ENCODE results near the gene METRN. TPM values are rescaled to one million over a fixed set of nuclear protein-coding genes. Genes with fewer than 3 reads are reported as not detected.

Gene METRN
- total and polyA plus RNA-seq, 2 experiments from 2014 or later = 21.6 to 98.1 TPM

- no peak overlapping the region for H3K9ac ChIP-seq
- DNase-seq = no peak
- no peak overlapping the region for H3K4me3 ChIP-seq
- in situ Hi-C loops (cut with MboI) = no loop called here
- H3K4me1 ChIP-seq (ENCODE audit: insufficient read depth) = no peaks in the 10 kb centered on the region
- no peaks in the 10 kb centered on the region for H3K79me2 ChIP-seq (ENCODE audit: insufficient read depth)
- H3F3A ChIP-seq (ENCODE audit: insufficient read depth) = no peaks in the 10 kb centered on the region
- H3K9me2 ChIP-seq (ENCODE audit: insufficient read depth) = no peaks in the 10 kb centered on the region
- H3K36me3 ChIP-seq (ENCODE audit: low read depth) = no peaks in the 10 kb centered on the region
- H3K9me3 ChIP-seq (ENCODE audit: low read depth) = no peaks in the 10 kb centered on the region
- H3K4me2 ChIP-seq (ENCODE audit: unreplicated experiment) = no peak overlapping the region
- H3K27me3 ChIP-seq (replicated peaks; ENCODE audit: insufficient read depth) = no peaks in the 10 kb centered on the region
- no peak overlapping the region for H2AFZ ChIP-seq
- TF ChIP-seq EZH2phosphoT487 (IDR thresholded peaks at IDR 0.05; ENCODE audit: insufficient read depth, low read depth) = no peak
- no peak for TF ChIP-seq EZH2 (IDR thresholded peaks at IDR 0.05; ENCODE audit: insufficient read depth, poor library complexity, severe bottlenecking)
- no peak overlapping the region for H3K27ac ChIP-seq
- 93 to 95% methylated on average over 46 to 49 of the region's 49 CpGs for WGBS, 2 experiments (ENCODE audit: low coverage in 1 of 2, low lambda C conversion rate in 2 of 2, missing lambda C conversion rate in 2 of 2)
- no peaks in the 10 kb centered on the region for H4K20me1 ChIP-seq (ENCODE audit: insufficient read depth)
Observed at GRCh38 chr16:734208-734980, 19.5 kb downstream of the METRN start.

- no peak overlapping the region for H3K27ac ChIP-seq
- H4K20me1 ChIP-seq (ENCODE audit: insufficient read depth) = no peaks in the 10 kb centered on the region
- no peaks in the 10 kb centered on the region for H3K9me2 ChIP-seq (ENCODE audit: insufficient read depth)
- no peak for DNase-seq
- H3K4me3 ChIP-seq = no peak overlapping the region
- TF ChIP-seq EZH2 (IDR thresholded peaks at IDR 0.05; ENCODE audit: insufficient read depth, poor library complexity, severe bottlenecking) (no peak), EZH2phosphoT487 (IDR thresholded peaks at IDR 0.05; ENCODE audit: insufficient read depth, low read depth) (no peak)
- H3K79me2 ChIP-seq (ENCODE audit: insufficient read depth) = no peaks in the 10 kb centered on the region; the same call in 1 of the 2 replicates
- no peak overlapping the region for H3K9ac ChIP-seq
- no peaks in the 10 kb centered on the region for H3K27me3 ChIP-seq (replicated peaks; ENCODE audit: insufficient read depth)
- no peak overlapping the region for H3K4me2 ChIP-seq (ENCODE audit: unreplicated experiment)
- H2AFZ ChIP-seq = no peak overlapping the region
- WGBS, 2 experiments (ENCODE audit: low coverage in 1 of 2, low lambda C conversion rate in 2 of 2, missing lambda C conversion rate in 2 of 2) = 92% methylated on average over 25 of the region's 25 CpGs
- in situ Hi-C loops (cut with MboI) = no loop called here
- no peaks in the 10 kb centered on the region for H3K9me3 ChIP-seq (ENCODE audit: low read depth)
- no peaks in the 10 kb centered on the region; the same call in 1 of the 2 replicates for H3K4me1 ChIP-seq (ENCODE audit: insufficient read depth)
- H3F3A ChIP-seq (ENCODE audit: insufficient read depth) = no peaks in the 10 kb centered on the region
- H3K36me3 ChIP-seq (ENCODE audit: low read depth) = no peaks in the 10 kb centered on the region
Observed at GRCh38 chr16:734981-735881, 20.3 kb downstream of the METRN start.

- H3K9me2 ChIP-seq (ENCODE audit: insufficient read depth) = no peaks in the 10 kb centered on the region
- H3F3A ChIP-seq (ENCODE audit: insufficient read depth) = no peaks in the 10 kb centered on the region
- no peak for DNase-seq
- in situ Hi-C loops (cut with MboI) = no loop called here
- no peaks in the 10 kb centered on the region for H3K27me3 ChIP-seq (replicated peaks; ENCODE audit: insufficient read depth)
- H3K4me3 ChIP-seq = no peak overlapping the region
- H3K36me3 ChIP-seq (ENCODE audit: low read depth) = no peaks in the 10 kb centered on the region
- no peaks in the 10 kb centered on the region; the same call in 1 of the 2 replicates for H3K4me1 ChIP-seq (ENCODE audit: insufficient read depth)
- no peak overlapping the region for H3K9ac ChIP-seq
- WGBS, 2 experiments (ENCODE audit: low coverage in 1 of 2, low lambda C conversion rate in 2 of 2, missing lambda C conversion rate in 2 of 2) = 93 to 96% methylated on average over 13 of the region's 13 CpGs
- no peak for TF ChIP-seq EZH2phosphoT487 (IDR thresholded peaks at IDR 0.05; ENCODE audit: insufficient read depth, low read depth)
- TF ChIP-seq EZH2 (IDR thresholded peaks at IDR 0.05; ENCODE audit: insufficient read depth, poor library complexity, severe bottlenecking) = no peak
- no peaks in the 10 kb centered on the region for H3K9me3 ChIP-seq (ENCODE audit: low read depth)
- no peak overlapping the region for H2AFZ ChIP-seq
- no peak overlapping the region for H3K27ac ChIP-seq
- H4K20me1 ChIP-seq (ENCODE audit: insufficient read depth) = no peaks in the 10 kb centered on the region
- H3K79me2 ChIP-seq (ENCODE audit: insufficient read depth) = no peaks in the 10 kb centered on the region; the same call in 1 of the 2 replicates
- H3K4me2 ChIP-seq (ENCODE audit: unreplicated experiment) = no peak overlapping the region
Observed at GRCh38 chr16:735982-736453, 21.1 kb downstream of the METRN start.

DNA sequence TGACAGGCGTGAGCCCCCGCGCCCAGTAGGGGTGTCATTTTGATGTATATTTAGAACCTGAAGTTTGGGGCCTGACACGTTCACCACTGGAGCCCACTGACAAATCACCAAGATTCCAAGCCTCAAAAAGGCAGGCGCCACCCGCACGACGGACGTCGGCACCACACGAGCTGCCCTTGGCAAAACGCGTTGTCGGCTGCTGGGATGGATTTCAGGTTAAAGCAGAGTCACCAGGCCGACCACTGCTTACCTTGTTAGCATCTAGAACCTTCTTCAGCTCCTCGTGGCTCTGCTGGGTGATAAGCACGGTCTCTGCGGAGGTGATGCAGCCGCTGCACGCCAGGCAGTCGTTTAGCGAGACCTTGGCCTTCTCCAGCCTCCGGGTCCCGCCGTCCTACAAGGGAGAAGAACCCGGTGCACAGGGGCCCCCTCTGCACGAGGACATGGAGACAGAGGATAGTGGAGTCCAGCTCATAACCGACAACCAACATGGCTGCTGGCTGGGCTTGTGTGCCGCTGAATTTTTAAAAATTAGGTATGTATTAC lies 22.1 kb downstream of the METRN start:
- no peaks in the 10 kb centered on the region; the same call in 1 of the 2 replicates for H3K4me1 ChIP-seq (ENCODE audit: insufficient read depth)
- no peak for TF ChIP-seq EZH2phosphoT487 (IDR thresholded peaks at IDR 0.05; ENCODE audit: insufficient read depth, low read depth)
- TF ChIP-seq EZH2 (IDR thresholded peaks at IDR 0.05; ENCODE audit: insufficient read depth, poor library complexity, severe bottlenecking) = no peak
- no peak overlapping the region for H3K4me3 ChIP-seq
- no peaks in the 10 kb centered on the region for H3K36me3 ChIP-seq (ENCODE audit: low read depth)
- H3K27ac ChIP-seq = no peak overlapping the region
- H3F3A ChIP-seq (ENCODE audit: insufficient read depth) = no peaks in the 10 kb centered on the region
- in situ Hi-C loops (cut with MboI) = no loop called here
- no peak overlapping the region for H3K4me2 ChIP-seq (ENCODE audit: unreplicated experiment)
- no peaks in the 10 kb centered on the region for H3K27me3 ChIP-seq (replicated peaks; ENCODE audit: insufficient read depth)
- no peak for DNase-seq
- no peak overlapping the region for H2AFZ ChIP-seq
- no peaks in the 10 kb centered on the region for H4K20me1 ChIP-seq (ENCODE audit: insufficient read depth)
- H3K9me2 ChIP-seq (ENCODE audit: insufficient read depth) = no peaks in the 10 kb centered on the region
- no peaks in the 10 kb centered on the region for H3K9me3 ChIP-seq (ENCODE audit: low read depth)
- 96 to 98% methylated on average over 29 of the region's 29 CpGs for WGBS, 2 experiments (ENCODE audit: low coverage in 1 of 2, low lambda C conversion rate in 2 of 2, missing lambda C conversion rate in 2 of 2)
- no peaks in the 10 kb centered on the region; the same call in 1 of the 2 replicates for H3K79me2 ChIP-seq (ENCODE audit: insufficient read depth)
- no peak overlapping the region for H3K9ac ChIP-seq
